ENCODE results near the gene ZDHHC11.
"Not testable (repeated sequence)": the region's sequence is repeated elsewhere in the genome, so short reads cannot be mapped to it uniquely, and the experiment has no call there.

The ZDHHC11 gene

DNA sequence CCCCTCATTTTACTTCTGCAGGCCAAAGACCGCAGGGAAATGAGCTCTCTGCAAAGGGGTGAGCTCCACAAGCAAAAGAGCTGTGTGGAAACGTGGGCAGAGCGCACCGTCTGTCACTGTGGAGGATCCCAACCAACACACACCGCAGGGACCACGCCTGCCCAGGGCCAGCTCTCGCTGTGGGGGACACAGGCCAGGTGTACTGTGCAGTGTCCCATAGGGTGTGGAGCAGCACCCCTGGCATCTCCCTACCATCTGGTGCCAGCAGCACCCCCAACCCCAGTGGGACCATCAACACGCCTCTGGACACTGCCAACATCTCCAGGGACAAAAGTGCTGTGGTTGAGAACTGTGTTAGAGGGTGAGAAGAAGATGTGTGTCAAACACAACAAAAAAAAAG is 27.9 kb upstream of the ZDHHC11 start:
- not testable (repeated sequence) for DNase-seq

DNA sequence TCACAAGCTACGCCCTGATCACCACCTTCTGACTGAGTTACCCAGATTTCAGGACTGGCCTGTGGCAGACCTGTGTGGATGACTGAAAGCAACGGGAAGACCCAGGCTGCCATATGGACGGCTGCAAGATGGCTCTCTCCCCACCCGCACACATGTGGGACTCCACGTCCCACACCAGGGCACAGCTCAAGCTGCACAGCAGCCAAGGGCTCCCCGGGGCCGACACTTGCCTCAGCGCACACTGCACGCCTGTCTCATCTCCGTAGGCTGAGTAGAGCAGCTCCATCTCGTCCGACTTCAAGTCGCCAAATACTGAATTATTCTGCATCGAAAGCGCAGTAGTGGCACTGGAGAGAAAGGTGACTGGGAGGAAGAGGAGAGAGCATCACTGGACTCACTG is 27.3 kb upstream of the ZDHHC11 start:
- no peak for DNase-seq

DNA sequence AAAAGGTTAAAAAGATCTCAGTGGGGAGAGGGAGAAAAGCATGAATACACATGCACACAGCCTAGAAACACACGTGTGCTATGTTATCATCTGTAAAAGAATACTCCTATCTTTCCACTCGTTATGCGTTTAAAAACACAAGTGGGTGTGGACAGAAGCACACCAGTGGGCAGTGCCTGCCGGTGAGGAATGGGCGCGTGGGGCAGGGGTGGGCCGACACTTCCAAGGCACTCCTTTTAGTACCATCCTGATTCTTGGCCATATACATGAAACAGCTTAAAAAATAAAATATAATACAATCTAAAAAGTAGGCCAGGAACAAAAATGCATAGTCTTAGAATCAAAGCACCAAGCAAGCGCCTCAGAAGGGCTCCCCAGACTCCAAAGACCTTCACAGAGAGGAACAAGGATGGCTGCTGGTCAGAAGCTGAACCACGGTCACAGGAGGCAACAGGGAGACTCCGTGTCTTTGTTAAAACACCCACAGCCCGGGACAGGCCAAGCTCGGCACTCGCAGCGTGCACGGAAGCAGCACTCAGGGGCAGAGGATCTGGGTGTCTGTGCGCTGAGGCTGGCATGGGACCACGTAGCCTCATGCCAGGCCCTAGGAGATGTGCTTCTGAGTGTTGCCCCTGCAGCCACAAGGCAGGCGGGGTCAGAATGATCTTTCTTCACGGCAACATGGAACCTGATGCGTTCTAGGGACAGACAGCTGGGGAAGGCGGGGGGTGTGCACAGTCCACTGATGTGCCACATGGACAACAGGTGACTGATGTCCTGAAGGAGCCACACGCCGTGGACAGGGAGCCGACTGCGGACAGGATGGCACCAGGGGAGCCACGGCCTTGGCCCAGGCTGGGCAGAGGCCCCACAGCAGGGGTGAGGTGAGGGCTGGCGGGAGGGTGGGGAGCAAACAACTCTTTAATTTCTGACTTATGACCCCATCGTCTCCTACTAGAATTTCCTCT is 25.9 kb upstream of the ZDHHC11 start:
- DNase-seq, result no peak

DNA sequence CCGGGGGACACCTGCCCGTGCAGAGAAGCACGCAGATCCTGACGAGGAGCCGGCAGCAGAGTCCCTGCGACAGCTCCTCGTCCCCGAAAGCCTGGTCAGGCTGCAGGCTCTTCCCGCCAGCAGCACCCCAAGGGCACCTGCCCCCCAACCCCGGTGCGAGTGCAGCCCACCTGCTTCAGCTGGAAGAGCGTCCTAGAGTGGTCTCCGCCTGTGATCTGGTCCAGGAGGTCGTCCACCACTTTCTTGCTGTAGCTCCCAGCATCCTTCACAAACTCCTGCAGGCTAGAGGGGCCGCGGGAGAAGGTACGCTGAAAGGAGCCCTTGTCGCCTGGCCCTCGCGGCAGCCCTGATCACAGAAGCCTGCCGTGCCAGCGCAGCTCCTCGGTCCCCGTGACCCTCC is 25.1 kb upstream of the ZDHHC11 start:
- no peak for DNase-seq

DNA sequence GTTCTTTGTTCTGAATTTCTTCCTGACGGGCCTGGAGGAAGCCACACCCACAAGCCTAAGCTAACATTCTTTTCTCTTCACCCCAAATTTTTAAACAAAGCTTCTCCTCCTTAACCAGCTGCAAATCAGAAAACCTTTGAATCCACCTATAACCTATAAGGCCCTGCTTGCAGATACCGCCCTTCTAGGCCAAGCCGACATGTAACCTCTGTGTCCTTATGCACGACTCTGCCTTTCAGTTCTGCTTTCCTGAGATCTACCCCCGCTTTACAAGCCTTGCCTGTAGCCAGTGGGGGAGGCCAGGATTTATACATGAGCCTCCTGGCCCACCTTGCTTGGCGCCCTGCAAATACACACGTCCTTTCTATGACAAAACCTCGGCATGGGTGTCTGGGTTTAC is 22.5 kb upstream of the ZDHHC11 start:
- DNase-seq, result no peak

DNA sequence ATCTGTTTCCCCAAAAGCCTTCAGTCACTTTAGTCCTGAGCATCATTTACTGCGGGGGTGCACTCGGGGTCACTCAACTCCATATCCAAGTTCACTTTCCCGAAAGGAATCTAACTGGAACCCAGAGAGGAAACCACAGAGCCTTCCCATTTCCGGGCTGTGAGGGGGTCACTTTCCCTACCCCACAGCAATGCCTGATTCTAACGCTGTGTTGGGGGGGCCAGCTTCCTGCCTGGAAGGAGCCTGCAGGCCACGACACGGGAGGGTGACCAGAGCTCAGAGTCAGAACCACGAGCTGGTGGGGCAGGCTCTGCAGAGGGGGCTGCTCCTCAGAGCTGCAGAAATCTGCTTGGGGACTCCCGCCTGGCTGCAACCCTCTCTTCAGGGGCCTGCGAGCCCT is 21.5 kb upstream of the ZDHHC11 start:
- no peak for DNase-seq

DNA sequence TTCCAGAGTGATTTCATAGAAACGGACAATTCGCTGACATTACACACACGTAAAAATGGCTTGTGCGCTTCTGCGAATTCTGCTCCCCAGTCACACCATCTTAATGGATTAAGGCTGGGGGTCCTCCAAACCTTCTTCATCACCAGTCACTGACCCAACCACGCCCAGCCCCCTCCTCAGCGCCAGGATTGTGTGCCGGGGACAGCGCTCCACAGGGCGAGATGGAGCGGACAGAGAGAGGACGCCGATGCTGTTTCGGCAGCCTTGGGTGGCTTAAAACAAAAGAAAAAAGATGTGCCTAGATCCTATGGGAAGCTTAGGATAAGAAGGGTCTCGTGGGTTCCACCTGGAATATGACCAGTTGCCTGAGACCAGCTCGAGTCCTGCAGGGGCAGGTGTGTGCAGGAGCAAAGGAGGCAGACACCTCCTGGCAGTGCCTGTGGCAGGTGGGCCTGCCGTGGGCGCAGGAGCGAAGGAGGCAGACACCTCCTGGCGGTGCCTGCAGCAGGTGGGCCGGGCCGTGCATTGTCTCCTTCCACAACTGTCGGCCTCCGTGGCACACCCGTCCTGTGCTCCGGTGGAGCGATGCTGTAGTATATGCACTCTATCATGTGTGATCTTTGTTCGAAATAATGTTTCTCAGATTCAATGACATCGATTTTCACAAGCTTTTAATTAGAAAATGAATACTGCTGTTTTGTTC is 21.0 kb upstream of the ZDHHC11 start:
- no peak for DNase-seq

DNA sequence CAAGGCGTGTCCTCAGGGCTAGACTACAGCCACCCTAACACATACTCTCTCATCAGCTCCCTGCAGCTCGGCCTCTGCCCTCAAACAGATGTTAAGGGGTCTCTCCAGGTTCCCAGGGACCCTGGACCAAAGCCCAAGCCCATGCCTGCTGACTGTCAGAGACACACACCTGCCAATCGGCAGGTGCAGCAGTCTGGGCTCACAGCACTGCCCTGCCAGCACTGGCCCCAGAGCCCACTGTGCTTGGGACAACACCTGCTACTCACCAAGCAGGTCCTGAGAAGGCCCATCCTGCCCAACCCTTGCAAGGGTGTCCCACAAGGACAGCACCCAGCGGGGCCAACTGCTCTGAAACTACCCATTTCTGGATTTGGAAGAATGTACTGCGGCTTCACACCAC is 20.2 kb upstream of the ZDHHC11 start:
- DNase-seq, result no peak

DNA sequence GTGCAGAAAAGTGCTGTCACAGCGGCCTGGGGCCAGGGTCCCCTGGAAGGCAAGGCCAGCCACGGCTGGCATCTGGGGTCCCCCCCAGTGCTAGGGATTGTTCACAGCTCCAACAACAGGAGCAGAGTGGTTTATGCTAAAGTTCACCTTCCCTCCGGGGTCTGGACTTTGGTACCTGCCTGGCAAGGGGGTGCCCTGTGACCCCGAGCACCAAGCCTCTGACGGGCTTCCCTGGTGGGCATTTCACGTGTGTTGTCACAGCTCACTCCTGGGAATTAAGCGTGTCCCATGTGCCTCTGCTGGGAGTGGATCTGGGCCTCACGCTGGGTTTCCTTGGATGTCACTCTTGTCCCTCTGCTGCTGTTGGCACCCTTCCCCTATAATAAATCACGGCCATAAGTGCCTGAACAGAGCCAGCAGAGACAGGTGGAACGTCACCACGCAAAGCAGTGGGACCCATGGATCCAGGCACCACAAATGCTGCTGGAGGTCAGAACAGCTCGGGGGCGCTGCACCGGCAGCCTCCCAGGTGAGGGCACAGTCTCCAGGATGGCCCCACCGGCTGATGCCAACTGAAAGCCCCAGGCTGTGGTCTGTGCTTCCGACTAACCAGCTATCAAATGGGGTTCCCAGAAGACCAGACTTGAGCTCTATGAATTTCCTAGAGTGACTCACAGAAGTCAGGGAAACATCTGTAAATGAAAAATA is 17.8 kb upstream of the ZDHHC11 start:
- DNase-seq, result no peak

DNA sequence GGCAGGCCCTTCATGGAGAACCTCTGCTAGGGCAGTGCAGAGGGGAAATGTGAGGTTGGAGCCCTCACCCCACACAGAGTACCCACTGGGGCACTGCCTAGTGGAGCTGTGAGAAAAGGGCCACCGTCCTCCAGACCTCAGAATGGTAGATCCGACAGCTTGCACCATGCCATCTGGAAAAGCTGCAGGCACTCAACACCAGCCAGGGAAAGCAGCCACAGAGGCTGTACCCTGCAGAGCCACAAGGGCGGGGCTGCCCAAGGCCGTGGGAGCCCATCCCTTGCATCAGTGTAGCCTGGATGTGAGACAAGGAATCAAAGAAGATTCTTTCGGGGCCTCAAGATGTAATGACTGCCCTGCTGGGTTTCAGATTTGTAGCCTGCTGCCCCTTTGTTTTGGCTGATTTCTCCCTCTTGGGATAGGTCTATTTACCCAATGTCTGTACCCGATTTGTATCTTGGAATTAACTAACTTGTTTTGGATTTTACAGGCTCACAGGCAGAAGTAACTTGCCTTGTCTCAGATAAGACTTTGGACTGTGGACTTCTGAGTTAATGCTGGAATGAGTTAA is 16.6 kb upstream of the ZDHHC11 start:
- DNase-seq, result no peak

DNA sequence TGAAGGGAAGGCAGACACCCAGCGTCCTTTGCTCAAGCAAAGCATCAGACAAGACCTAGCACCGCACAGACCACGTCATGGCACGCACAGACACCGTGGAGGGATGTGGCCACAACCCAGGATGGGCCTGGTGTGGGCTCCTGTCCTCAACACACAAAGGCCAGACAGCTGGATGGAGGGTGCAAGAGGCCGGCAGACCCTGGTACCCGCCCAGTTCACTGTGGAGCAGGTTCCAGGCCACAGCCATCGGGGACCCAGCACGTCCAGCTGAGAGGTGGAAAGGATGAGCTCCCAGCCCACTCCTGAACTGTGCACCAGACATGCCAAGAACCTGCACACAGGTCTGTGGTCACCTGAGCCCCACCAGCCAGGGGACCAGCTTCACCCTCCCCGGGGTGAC is 15.0 kb upstream of the ZDHHC11 start:
- no peak for DNase-seq

DNA sequence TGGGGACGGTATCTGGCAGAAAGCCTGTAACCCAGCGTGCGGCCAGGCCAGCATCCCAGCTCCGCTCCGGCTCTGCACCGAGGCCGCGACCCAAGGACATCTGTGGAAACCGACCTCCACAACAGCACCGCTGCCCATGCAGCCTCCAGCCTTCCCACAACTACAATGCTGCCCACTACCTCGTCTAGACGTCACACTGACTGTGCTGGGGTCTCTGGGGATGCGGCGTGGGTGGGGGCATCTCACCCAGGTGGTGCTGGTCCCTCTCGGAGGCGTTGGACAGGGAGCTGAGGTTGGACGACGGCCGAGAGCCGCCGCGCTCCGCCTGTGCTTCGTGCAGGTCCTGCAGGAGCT is 14.4 kb upstream of the ZDHHC11 start:
- DNase-seq, result no peak

DNA sequence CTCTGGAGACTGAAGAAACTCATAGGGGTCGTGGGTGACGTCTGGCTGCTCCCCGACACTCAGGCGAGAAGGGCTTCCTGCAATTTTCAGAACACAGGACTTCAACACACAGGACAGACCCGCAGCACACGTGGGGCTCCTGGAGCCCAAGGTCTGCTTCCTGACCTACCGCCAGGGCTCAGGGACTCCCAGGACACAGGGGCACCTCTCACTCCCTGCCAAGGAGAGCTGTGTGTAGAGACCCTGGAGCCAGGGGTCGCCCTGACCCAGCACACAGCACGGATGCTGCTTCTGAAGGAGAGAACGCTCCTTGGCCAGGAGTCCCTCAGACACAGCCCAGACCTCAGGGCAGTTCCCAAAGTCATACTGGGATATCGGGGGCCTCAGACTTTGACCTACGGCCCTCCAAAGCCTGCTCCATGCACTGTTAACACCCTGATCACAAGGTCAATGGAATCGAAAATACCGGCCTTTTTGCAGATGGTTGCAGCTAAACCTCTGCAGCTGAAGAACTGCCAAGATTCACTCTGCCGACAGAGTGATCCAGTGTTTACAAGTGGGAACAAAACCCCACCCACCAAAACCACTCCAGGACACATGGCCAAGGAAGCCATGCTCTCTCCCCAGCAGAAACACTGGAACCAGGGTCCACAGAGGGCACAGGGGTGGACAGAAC is 13.8 kb upstream of the ZDHHC11 start:
- no peak for DNase-seq

DNA sequence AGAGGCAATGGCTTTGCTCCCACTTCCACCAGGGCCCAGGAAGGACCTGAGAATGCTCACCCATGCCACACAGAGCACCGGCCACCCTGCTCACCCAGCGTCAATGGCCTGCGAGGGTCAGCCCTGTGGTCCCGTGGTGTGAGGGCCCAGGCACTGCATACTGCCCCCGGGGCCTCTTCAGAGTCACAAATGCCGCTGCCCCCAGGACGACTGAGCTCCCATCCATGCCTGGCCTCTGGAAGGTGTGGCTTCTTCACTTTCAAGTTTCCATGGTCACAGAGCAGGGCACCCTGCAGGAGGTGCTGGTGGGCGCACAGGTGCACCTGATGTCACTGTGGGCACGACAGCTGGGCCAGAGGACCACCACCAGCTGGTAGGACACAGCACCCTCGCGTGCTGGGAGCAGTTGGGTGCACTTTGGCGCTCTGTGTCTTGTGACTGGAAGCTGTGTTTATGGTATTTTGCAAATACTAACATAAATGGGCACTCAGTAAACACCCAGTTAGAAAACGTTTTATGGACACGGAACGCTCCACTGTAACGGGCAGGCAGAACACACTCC is 12.5 kb upstream of the ZDHHC11 start:
- no peak for DNase-seq

DNA sequence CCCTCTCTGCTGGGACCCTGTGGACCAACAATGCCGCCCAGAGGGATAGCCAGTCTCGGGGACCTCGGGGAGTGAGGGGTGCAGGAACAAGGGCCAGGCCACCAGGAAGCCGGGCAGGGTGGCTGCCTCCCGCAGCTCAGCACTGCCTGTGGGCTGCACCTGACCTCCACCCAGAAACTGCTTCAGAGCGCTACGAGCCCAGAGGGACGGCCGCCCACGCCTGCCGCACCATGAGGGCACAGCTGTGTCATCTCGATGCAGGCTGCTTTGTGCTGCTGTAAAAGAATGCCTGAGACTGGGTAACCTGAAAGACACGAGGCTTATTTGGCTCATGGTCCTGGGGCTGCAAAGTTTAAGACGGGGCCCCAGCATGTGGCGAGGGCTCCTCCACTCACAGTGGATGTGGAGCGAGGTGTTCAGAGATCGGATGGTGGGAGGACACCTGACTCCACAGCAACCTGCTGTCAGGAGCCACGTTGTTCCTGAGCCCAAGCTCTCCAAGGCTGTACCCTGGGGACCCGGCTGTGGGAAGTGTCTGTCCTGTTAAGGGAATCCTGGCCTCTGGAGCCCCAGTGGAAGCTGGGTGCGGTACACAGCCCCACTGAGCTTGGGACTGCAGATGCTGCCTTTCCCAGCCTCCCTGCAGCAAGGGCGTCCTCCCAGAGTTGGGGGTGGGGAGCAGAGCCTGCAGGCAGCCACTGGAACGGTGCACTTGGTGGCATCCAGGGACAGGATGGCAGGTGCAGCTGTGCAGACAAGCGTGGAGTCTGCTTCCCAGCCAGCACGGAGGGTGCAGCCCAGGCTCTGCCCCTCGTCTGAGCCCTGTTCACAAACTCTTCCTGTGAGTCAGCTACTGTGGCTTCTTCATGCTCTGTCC is 11.8 kb upstream of the ZDHHC11 start:
- no peak for DNase-seq

DNA sequence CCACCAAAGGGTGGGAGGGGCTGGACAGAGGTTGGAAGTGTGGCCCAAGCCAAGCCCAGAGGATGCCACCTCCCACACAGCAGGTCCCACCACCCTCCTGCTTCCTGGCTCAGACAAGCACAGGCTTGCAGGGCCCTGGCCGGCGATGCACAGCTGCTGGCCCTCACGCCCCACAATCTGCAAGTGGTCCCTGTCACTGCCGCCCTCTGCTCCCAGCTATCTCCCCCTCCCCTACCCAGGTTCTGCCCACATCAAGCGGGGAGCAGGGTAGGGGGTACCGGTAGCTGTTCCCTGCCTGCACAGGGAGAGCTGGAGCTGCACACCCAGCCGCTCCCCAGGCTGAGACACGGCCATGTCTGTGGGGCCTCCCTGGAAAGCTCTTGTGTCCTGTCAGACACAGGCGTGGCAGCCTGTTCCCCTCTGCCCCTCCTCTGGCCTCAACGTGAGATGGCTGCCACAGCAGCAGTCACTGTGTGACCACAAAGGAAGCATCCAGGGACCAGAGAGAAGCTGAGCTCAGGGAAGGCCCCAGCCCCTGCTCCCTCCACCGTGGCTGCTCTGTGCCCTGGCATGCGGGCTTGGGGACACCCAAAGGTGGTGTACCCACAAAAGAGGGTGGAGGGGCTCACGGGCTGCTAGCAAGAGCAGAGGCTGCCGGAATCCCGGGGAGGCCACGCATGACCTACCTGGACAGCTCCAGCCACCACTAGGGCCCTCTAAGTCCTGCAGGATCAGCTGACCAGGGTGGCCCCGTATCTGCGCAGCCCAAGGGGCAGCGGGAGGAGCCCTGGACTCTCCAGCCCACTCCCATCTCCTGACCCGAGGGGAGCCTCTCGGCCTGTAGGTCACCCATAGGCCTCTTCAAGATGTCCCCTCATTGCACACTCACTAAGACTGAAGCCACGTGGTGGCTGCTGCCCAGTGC is 10.9 kb upstream of the ZDHHC11 start:
- no peak for DNase-seq

DNA sequence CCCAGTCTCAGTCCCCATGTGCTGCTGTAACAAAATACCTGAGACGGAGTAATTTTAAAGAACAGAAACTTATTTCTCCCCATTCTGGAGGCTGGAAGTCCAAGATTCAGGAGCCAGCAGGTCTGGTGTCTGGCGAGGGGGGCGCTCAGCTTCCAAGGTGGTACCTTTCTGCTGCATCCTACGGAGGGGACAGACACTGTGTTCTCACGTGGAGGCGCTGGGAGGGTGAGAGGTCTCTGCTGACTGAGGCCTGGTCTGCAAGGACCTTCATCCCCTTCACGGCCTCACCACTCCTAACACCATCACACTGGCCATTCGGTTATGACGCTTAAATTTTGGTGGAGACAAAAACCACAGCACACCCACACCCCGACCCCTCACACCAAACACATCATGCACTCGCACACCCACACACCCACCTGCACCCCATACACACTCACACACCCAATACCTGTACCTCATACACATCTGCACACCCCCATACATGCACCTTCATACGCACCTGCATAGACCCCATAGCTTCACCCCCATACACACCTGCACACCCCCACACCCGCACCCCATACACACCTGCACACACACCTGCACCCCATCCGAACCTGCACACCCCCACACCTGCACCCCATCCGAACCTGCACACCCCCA is 9.8 kb upstream of the ZDHHC11 start:
- DNase-seq, result no peak

DNA sequence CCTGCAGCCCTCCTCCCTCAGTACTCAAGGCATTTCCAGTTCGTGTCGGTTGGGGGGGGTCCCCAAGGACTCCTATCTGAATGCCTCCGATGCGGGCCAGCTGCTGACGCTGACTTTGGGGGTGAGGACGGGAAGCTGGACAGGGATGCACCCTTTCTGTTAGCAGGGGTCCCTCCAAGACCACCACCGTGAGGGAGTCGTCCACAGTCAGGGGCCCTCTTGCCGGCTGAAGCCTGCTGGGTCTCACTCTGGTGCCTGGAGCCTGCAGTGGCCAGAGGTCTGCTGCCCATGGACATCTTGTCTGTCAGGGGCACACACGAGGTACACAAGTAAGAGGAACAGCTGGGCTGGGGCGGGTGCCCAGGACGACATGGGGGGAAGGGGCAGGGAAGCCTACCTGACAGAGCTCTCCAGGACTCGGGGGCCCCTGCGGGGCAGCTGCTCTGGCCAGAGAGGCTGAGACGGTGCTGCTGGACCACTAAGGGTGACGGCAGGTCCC is 9.1 kb upstream of the ZDHHC11 start:
- no peak for DNase-seq

DNA sequence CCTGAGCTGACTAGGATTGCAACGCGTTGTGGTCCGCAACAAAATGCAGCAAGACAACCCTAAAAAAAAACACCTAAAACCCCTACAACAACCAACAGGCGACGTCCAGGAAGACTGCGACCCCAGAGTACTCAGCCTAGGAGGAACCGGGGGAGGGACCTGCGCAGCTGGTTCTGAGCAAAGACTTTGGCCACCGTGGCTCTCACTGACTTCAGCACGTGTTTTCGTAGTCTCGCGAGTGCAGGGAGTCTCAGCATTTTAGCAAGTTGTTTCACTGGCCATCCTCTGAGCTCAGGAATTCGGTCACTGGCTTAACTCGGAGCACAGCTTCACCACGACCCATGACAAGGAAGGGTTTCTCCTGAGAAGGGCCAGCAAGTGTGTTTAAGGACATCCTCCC is 8.6 kb upstream of the ZDHHC11 start:
- no peak for DNase-seq

DNA sequence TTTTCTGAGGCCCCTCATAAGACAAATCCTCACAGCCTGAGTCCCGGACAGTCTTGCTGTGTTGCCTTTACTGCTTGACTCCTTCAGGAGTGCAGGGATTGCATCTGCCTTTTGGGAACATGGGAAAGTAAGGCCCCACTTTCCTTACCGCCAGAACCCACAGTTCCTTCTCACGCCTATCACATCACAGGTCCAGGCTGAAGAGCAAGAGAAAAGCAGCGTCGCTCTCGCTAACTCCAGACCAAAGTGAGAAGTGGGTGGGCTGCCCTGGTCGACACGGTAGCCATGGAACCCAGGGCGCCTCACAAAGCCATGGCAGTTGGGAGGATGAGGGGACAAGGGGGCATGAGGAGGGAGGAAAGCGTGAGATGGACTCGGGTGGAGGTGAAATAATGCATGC is 7.9 kb upstream of the ZDHHC11 start:
- DNase-seq, result no peak
